Gastroesophageal sphincter (tissue), 4 donors: ENCODE results near the gene ZNF778. TPM values are rescaled to one million over a fixed set of nuclear protein-coding genes. Genes with fewer than 3 reads are reported as not detected.
A peak's percentile ranks its signal among the peaks of the same experiment; 100 is the strongest.

Experiments
- ATAC-seq: fragments of 150-250 bp; one replicate; pipeline ENCODE4 v1.9.1; 2016; ENCODE audit warnings: mild to moderate bottlenecking, moderate library complexity
- H3K27ac ChIP-seq, 4 donors: fragments of 200-600 bp; sonication (generic) in 3 of 4; 1 replicate in 3 of 4; 2 replicates in 1 of 4; pipeline ENCODE4 v1.5.1; 2016 to 2019
- H3K27me3 ChIP-seq: fragments of 200-600 bp; sonication (generic); one replicate; pipeline ENCODE4 v1.5.1; 2019
- H3K36me3 ChIP-seq, 2 donors: fragments of 200-600 bp; sonication (generic); one replicate each; pipeline ENCODE4 v1.5.1; 2019; ENCODE audit warnings: control low read depth in 1 of 2
- H3K4me1 ChIP-seq, 3 donors: fragments of 200-600 bp; sonication (generic); 1 replicate in 2 of 3; 2 replicates in 1 of 3; pipeline ENCODE4 v1.5.1; 2016 to 2019; ENCODE audit warnings: control low read depth in 2 of 3
- H3K4me3 ChIP-seq, 2 donors: fragments of 200-600 bp; sonication (generic); one replicate each; pipeline ENCODE4 v1.5.1; 2019; ENCODE audit warnings: mild to moderate bottlenecking in 1 of 2, moderate library complexity in 1 of 2
- H3K9me3 ChIP-seq, 3 donors: fragments of 200-600 bp; sonication (generic); one replicate each; pipeline ENCODE4 v1.5.1; 2017 to 2019; ENCODE audit warnings: control low read depth in 2 of 3
- EP300 ChIP-seq: sonication (generic); formaldehyde crosslinking; IDR thresholded peaks from one replicate; pipeline ENCODE4 v1.6.1; 2017; ENCODE audit warnings: antibody characterized with exemption, mild to moderate bottlenecking
- POLR2A ChIP-seq, 2 donors: fragments of 450-650 bp; IDR thresholded peaks; one replicate each; pipeline ENCODE4 v1.6.1; 2017; ENCODE audit warnings: antibody characterized with exemption in 2 of 2, mild to moderate bottlenecking in 2 of 2, moderate library complexity in 1 of 2
- POLR2AphosphoS5 ChIP-seq: sonication (generic); formaldehyde crosslinking; IDR thresholded peaks from one replicate; pipeline ENCODE4 v1.6.1; 2017; ENCODE audit warnings: antibody characterized with exemption
- WGBS, 2 donors: methylation state at CpG; one replicate each; pipeline ENCODE4 v1.1.5; 2018; ENCODE audit warnings: low coverage in 1 of 2; 5-methylcytosine and 5-hydroxymethylcytosine counted together
- total RNA-seq, 4 donors: library from RNA; depleted of rRNA; stranded (reverse); fragments of >200 nt; gene quantifications; one replicate each; pipeline ENCODE4 v1.1.0, GENCODE V29; 2016
- TF ChIP-seq, protein P1 (sequence below), 4 experiments: fragments of 200-600 bp in 2 of 4; fragments of 450-650 bp in 2 of 4; sonication (generic) in 1 of 4; IDR thresholded peaks; one replicate each; pipeline ENCODE4 v1.5.1; 2017 to 2019; ENCODE audit warnings: antibody characterized with exemption in 4 of 4, mild to moderate bottlenecking in 2 of 4, moderate library complexity in 2 of 4

Gene ZNF778
- total RNA-seq, 4 donors from 2014 or later = 11.1 to 28.0 (median 12.4) TPM

- H3K4me3 ChIP-seq = no peak overlapping the region
- no peak overlapping the region for H3K27ac ChIP-seq
- ATAC-seq = no peak
- no peaks in the 10 kb centered on the region for H3K36me3 ChIP-seq
- 55% methylated on average over 6 of the region's 15 CpGs; no CpG with 5 or more reads in 1 of the 2 donors for WGBS, 2 donors
- TF ChIP-seq EP300 (no peak), POLR2A (IDR thresholded peaks at IDR 0.05) (no peak), POLR2AphosphoS5 (no peak)
- TF ChIP-seq, protein P1, sequence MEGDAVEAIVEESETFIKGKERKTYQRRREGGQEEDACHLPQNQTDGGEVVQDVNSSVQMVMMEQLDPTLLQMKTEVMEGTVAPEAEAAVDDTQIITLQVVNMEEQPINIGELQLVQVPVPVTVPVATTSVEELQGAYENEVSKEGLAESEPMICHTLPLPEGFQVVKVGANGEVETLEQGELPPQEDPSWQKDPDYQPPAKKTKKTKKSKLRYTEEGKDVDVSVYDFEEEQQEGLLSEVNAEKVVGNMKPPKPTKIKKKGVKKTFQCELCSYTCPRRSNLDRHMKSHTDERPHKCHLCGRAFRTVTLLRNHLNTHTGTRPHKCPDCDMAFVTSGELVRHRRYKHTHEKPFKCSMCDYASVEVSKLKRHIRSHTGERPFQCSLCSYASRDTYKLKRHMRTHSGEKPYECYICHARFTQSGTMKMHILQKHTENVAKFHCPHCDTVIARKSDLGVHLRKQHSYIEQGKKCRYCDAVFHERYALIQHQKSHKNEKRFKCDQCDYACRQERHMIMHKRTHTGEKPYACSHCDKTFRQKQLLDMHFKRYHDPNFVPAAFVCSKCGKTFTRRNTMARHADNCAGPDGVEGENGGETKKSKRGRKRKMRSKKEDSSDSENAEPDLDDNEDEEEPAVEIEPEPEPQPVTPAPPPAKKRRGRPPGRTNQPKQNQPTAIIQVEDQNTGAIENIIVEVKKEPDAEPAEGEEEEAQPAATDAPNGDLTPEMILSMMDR (IDR thresholded peaks at IDR 0.05) = no peak
- no peaks in the 10 kb centered on the region for H3K4me1 ChIP-seq
- no peaks in the 10 kb centered on the region for H3K9me3 ChIP-seq
- H3K27me3 ChIP-seq = peaks cover 33% of the 10 kb centered on the region
Observed at GRCh38 chr16:89209522-89210044, 7.9 kb upstream of the ZNF778 start.

GRCh38 chr16:89210165-89210903 is 7.2 kb upstream of the ZNF778 start:
- Histone ChIP-seq H3K9me3 (no peaks in the 10 kb centered on the region), H3K27ac (no peak overlapping the region), H3K27me3 (peaks cover 25% of the 10 kb centered on the region), H3K36me3 (no peaks in the 10 kb centered on the region), H3K4me1 (peaks cover 0 to 3% (median 0%) of the 10 kb centered on the region in 3 donors), H3K4me3 (no peak overlapping the region)
- TF ChIP-seq EP300 = no peak
- TF ChIP-seq, protein P1 (IDR thresholded peaks at IDR 0.05) = no peak
- TF ChIP-seq POLR2A (IDR thresholded peaks at IDR 0.05) = no peak
- no peak for TF ChIP-seq POLR2AphosphoS5
- WGBS, 2 donors = 59 to 60% methylated on average over 6 to 9 of the region's 11 CpGs
- ATAC-seq = no peak

DNA sequence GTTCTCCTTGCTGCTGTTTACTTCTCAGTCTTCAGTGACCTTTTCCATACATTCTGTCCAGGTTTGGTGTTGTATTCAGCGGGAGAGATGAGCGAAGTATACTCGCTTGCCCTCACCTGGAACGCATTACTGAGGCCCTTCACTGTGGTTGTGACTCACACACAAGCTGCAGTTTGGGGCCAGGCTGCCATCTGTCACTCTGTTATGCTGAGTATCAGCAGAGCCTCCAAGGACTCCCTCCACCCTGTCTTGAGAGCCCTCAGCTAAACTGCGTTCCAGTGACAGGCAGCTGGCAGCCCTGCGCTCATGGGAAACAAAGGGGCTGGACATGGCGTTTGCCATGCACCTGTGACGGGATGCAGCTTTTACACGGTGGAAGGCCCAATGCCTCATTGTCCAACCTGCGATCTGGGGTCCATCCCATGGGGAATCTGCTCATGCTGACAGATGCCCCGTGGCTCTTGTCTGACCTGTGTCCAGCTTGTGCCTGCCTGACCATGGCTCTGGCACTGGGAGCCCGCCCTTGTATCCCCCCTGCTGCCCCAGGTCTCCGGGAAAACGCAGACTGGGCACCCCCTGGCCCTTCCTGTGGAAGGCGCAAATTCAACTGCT is 6.5 kb upstream of the ZNF778 start:
- TF ChIP-seq POLR2AphosphoS5 (no peak), EP300 (no peak), POLR2A (IDR thresholded peaks at IDR 0.05) (no peak)
- TF ChIP-seq, protein P1 (IDR thresholded peaks at IDR 0.05) = no peak
- H3K27ac ChIP-seq = no peak overlapping the region
- no peaks in the 10 kb centered on the region for H3K36me3 ChIP-seq
- WGBS, 2 donors = 59 to 95% methylated on average over 4 of the region's 15 CpGs
- H3K4me3 ChIP-seq = no peak overlapping the region
- peaks cover 19% of the 10 kb centered on the region for H3K27me3 ChIP-seq
- ATAC-seq = no peak
- no peaks in the 10 kb centered on the region for H3K9me3 ChIP-seq
- peaks cover 0 to 10% (median 4%) of the 10 kb centered on the region in 3 donors for H3K4me1 ChIP-seq

- peak overlapping the region; percentile 68 to 95 for H3K4me3 ChIP-seq
- TF ChIP-seq POLR2A (IDR thresholded peaks at IDR 0.05) (no peak), POLR2AphosphoS5 (peak; percentile 29)
- TF ChIP-seq, protein P1 (IDR thresholded peaks at IDR 0.05) = peak in 3 of 4 experiments; percentile 69 to 77 (median 76)
- H3K27ac ChIP-seq = peak overlapping the region; percentile 86 to 97 (median 94)
- H3K36me3 ChIP-seq = peaks cover 0 to 22% of the 10 kb centered on the region in 2 donors
- peak; percentile 77 for ATAC-seq
- H3K27me3 ChIP-seq = no peaks in the 10 kb centered on the region
- 1 to 3% methylated on average over 25 of the region's 25 CpGs for WGBS, 2 donors
- no peaks in the 10 kb centered on the region for H3K9me3 ChIP-seq
- peaks cover 2 to 43% (median 15%) of the 10 kb centered on the region in 3 donors for H3K4me1 ChIP-seq
Observed at GRCh38 chr16:89216315-89217137, 977 bp upstream of the ZNF778 start.
